Ammon's horn (tissue), 1 donor: ENCODE measurements around the gene KRTAP2-3.
"Not testable (repeated sequence)": the region's sequence is repeated elsewhere in the genome, so short reads cannot be mapped to it uniquely, and the experiment has no call there.

ENCODE experiments used
- DNase-seq: peaks from one replicate; pipeline ENCODE4 v3.0.0-alpha.2; 2016; ENCODE audit warnings: low spot score

Gene KRTAP2-3

GRCh38 chr17:41060052-41060604, at the start of gene KRTAP2-3:
TSS of gene KRTAP2-3 (minus strand) at chr17:41060114. CDS start at chr17:41060050, 64 bp downstream.
- no peak for DNase-seq

GRCh38 chr17:41108728-41109386, 48.9 kb upstream of the KRTAP2-3 start:
- not testable (repeated sequence) for DNase-seq

GRCh38 chr17:41107941-41108450, 48.1 kb upstream of the KRTAP2-3 start:
- DNase-seq: no peak

- DNase-seq: not testable (repeated sequence)
Measured at GRCh38 chr17:41105347-41105746, 45.4 kb upstream of the KRTAP2-3 start, which contains the start of gene KRTAP4-9. TSS of gene KRTAP4-9 (plus strand) at chr17:41105389. CDS start at chr17:41105389, 0 bp downstream.

DNA sequence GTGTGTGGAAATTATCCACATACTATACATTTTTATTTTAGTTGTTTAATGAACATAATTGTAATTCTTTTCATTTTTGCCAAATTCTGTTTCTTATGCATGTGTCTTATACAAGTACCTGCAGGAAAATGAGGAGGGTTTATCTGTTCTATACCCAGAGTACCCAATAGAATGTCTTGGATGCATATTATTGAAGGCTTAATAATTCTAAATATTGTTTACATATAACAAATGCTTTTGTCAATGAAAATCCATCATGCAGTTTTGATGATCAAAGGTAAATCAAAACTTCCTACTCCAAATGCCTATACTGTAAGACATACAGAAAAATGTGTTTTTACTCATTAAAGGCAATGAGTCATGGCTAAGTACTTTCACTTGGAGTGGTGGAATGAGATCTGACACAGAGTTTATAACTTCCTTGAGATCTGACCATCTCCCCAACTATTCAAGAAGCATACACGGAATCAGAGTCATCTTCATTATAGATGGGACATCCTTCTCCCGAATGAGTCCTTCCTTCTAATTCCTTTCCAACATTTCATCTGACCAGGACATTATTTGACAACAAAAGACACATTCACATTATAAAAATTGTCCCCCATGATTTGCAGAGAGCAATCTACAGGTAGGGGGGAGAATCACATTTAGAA, 44.6 kb upstream of the KRTAP2-3 start:
- not testable (repeated sequence) for DNase-seq

GRCh38 chr17:41103896-41104295, 44.0 kb upstream of the KRTAP2-3 start:
- no peak for DNase-seq

DNA sequence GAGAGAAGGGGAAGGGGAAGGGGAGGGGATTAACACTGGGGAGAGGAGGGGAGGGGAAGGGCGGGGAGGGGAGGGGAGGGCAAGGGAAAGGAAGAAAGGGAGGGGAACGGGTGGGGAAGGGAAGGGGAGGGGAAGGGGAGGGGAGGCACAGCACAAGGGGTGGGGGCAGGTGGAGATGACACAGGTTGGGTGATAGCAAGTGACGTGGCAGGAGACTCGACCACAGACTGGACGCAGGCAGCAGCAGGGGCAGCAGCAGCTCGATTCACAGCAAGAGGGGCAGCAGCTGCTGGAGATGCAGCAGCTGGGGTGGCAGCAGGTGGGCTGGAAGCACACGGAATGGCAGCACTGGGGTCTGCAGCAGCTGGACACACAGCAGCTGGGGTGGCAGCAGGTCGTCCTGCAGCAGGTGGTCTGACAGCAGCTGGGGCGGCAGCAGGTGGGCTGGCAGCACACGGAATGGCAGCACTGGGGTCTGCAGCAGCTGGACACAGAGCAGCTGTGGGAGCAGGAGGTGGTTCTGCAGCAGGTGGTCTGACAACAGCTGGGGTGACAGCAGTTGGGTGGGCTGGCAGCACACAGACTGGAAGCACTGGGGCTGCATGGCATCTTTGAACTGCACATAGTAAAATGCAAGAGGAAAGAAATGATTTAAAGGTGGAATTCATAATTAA, 41.8 kb upstream of the KRTAP2-3 start, which contains the start of gene KRTAP4-16:
TSS of gene KRTAP4-16 (minus strand) at position 624 of the 674 bp plus-strand sequence. CDS start at position 624, 0 bp downstream.
- no peak for DNase-seq

DNA sequence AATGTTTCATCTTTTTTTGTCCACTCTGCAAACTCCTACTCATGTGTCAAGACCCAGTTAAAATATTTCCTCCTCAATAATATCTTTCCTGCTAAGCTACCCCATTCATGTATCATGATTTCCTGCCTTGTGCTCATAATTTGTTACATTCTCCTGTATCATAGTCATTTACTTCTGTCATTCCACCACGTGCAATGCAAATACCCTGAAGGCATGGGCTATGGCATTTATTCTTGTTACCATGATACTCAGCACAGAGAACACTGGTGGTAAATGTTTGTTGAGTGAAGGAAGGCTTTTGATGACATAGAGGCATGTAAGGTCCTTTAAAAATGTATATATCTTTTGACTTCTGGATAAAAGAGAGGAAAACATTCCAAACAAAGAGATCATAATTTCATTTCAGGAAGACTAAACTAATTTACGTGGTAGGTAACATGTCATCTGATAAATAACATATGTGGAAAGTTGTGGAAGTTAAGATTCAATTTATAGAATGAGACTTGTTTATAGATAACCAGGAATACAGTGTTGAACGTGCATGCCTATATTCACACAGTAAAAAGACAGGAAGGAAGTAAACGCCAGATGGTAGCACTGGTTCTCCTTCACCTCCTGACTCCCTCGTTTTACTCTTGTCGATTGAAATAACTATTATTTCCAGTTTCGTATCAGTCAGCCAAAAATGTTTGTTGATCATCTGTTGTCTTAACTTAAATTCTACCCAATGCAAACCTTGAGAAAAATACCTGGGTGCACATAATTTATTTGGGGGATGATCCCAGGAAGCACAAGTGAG, 40.0 kb upstream of the KRTAP2-3 start:
- not testable (repeated sequence) for DNase-seq

GRCh38 chr17:41098481-41098880, 38.6 kb upstream of the KRTAP2-3 start:
- no peak for DNase-seq

GRCh38 chr17:41098042-41098441, 38.1 kb upstream of the KRTAP2-3 start, which contains the start of gene KRTAP4-8:
TSS of gene KRTAP4-8 (minus strand) at chr17:41098142. CDS start at chr17:41098084, 58 bp downstream.
- no peak for DNase-seq

DNA sequence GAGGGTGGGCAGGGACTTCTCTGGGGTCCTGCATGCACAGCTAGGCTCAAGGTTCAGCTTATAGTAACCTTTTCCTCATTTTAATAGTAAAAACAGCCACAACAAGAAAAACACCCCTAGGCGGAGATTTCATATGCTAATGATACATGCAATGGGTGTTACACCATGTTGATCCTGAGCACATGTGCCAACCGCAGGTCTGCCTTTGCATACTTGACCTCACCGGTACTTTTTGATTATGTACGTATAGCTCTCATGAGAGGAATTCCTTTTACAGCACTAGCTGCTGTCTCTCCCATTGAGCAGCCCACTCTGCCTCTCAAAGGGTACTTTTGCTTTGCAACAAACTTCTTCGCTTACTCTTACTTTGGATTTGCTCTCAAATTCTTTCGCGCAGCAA, 36.1 kb upstream of the KRTAP2-3 start:
- DNase-seq: no peak

- not testable (repeated sequence) for DNase-seq
Measured at GRCh38 chr17:41088760-41089352, 28.9 kb upstream of the KRTAP2-3 start.

DNA sequence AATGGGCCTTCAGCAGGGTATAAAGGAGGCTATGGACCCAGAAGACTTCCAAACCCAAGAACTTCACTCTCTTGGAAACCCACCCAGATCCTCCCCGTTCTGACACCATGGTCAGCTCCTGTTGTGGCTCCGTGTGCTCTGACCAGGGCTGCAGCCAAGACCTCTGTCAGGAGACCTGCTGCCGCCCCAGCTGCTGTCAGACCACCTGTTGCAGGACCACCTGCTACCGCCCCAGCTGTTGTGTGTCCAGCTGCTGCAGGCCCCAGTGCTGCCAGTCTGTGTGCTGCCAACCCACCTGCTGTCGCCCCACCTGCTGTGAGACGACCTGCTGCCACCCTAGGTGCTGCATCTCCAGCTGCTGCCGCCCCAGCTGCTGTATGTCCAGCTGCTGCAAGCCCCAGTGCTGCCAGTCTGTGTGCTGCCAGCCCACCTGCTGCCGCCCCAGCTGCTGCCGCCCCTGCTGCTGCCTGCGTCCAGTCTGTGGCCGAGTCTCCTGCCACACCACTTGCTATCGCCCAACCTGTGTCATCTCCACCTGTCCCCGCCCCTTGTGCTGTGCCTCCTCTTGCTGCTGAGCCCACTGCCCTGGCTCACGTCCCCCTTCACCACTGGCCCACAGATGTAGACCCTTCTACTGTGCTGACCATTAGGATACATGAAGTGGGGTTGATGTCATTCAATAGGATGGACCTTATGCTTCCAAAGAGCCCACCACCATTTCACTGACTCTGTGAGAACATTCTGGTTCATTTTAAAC, 24.4 kb upstream of the KRTAP2-3 start, which contains the start of gene KRTAP4-7:
TSS of gene KRTAP4-7 (plus strand) at position 51 of the 757 bp plus-strand sequence. CDS start at position 108, 57 bp downstream.
- DNase-seq: not testable (repeated sequence)

DNA sequence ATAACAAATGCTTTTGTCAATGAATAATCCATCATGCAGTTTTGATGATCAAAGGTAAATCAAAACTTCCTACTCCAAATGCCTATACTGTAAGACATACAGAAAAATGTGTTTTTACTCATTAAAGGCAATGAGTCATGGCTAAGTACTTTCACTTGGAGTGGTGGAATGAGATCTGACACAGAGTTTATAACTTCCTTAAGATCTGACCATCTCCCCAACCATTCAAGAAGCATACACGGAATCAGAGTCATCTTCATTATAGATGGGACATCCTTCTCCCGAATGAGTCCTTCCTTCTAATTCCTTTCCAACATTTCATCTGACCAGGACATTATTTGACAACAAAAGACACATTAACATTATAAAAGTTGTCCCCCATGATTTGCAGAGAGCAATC, 23.5 kb upstream of the KRTAP2-3 start:
- not testable (repeated sequence) for DNase-seq

DNA sequence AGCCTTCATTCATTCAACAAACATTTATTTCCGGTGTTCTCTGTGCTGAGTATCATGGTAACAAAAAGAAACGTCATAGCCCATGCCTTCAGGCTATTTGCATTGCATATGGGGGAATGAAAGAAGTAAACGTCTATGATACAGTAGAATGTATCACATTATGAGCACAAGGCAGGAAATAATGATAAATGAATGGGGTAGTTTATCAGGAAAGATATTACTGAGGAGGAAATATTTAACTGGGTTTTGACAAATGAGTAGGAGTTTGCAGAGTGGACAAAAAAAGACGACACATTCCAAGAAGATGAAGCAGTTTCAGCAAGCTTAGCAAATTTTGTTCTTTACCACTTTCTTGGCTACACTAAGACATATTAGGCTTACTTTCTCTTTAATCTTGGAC, 22.7 kb upstream of the KRTAP2-3 start:
- no peak for DNase-seq

DNA sequence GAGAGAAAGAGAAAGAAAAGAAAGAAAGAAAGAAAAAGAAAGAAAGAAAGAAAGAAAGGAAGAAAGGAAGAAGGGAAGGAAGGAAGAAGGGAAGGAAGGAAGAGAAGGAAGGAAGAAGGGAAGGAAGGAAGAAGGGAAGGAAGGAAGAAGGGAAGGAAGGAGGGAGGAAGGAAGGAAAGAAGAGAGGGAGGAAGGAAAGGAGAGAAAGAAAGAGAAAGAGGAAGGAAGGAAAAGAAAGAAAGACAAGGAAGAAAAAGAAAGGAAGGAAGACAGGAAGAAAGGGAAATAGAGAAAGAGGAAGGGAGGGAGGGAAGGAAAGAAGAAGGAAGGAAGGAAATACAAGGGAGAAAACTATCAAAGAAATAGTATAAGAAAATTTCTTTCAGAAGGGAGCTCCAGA, 16.9 kb upstream of the KRTAP2-3 start:
- DNase-seq: no peak

- no peak for DNase-seq
Measured at GRCh38 chr17:41073676-41074075, 13.8 kb upstream of the KRTAP2-3 start.

GRCh38 chr17:41071606-41072360, 11.9 kb upstream of the KRTAP2-3 start:
- no peak for DNase-seq

- no peak for DNase-seq
Measured at GRCh38 chr17:41069031-41069430, 9.1 kb upstream of the KRTAP2-3 start.
